Upper lobe of right lung (tissue), 1 donor: ENCODE data around the gene SUSD3. TPM values are rescaled to one million over a fixed set of nuclear protein-coding genes. Genes with fewer than 3 reads are reported as not detected.
A peak's percentile ranks its signal among the peaks of the same experiment; 100 is the strongest.

Experiments
- ATAC-seq: fragments of 200-7000 bp; cut with Tn5 transposase; one replicate; pipeline ENCODE4 v1.9.1; 2020; ENCODE audit warnings: mild to moderate bottlenecking, moderate library complexity
- DNase-seq: peaks from one replicate; pipeline ENCODE4 v3.0.0-alpha.2; 2020
- H3K27ac ChIP-seq: fragments of 200-600 bp; one replicate; pipeline ENCODE4 v1.8.0; 2022
- H3K27me3 ChIP-seq: fragments of 200-600 bp; one replicate; pipeline ENCODE4 v1.8.0; 2022; ENCODE audit warnings: mild to moderate bottlenecking
- H3K36me3 ChIP-seq: fragments of 200-600 bp; one replicate; pipeline ENCODE4 v1.8.0; 2022
- H3K4me1 ChIP-seq: fragments of 200-600 bp; one replicate; pipeline ENCODE4 v1.8.0; 2022
- H3K4me3 ChIP-seq: fragments of 200-600 bp; one replicate; pipeline ENCODE4 v1.8.0; 2022; ENCODE audit warnings: mild to moderate bottlenecking
- H3K9me3 ChIP-seq: fragments of 200-600 bp; one replicate; pipeline ENCODE4 v1.8.0; 2022
- intact Hi-C: fragments of 100-400 bp; cut with DNase I; formaldehyde crosslinking; loops from one replicate; pipeline ENCODE4 v1.11.0; 2022
- total RNA-seq: library from RNA; stranded (reverse); fragmentation: NEBNext Ultra II Directional; extraction: Animal tissue kit (Norgen Biotek cat#: 25700); gene quantifications from one replicate; pipeline ENCODE4 v1.2.1, GENCODE V29; 2021
- TF ChIP-seq, protein P1 (sequence below): fragments of 200-600 bp; IDR thresholded peaks from one replicate; pipeline ENCODE4 v1.8.0; 2022; ENCODE audit warnings: antibody characterized with exemption
- donor health status: DM: no; HTN: yes; CAD: no; lungs with severe emphysema.

SUSD3 gene
- total RNA-seq, 1 donor from 2014 or later = 4.8 TPM

DNA sequence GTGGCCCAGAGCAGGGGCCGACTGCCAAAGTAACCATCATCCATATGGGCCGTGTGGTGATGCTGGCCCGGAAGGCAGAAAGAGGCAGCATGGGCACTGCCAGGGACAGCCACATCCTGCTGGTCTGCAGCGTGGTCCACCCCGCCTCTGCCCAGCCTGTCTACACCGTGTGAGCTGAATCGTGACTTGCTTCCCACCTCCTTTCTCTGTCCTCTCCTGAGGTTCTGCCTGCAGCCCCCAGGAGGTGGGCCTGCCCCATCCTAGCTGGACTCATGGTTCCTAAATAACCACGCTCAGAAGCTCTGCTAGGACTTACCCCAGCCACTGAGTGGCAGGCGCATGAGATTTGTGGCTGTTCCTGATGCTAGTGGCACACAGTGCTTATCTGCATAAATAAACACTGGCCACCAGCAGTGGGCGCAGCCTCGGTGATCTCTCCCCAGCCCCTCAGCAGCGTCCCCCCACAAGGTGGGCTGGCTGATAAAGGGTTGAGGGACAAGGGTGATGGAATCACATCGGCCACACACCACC lies 22.6 kb upstream of the SUSD3 start:
- Histone ChIP-seq H3K4me1 (peaks cover 4% of the 10 kb centered on the region), H3K9me3 (no peaks in the 10 kb centered on the region), H3K4me3 (no peak overlapping the region), H3K27ac (no peak overlapping the region), H3K27me3 (no peaks in the 10 kb centered on the region), H3K36me3 (peaks cover 6% of the 10 kb centered on the region)
- intact Hi-C loops = no loop called here
- ATAC-seq = no peak
- DNase-seq = no peak
- TF ChIP-seq, protein P1, sequence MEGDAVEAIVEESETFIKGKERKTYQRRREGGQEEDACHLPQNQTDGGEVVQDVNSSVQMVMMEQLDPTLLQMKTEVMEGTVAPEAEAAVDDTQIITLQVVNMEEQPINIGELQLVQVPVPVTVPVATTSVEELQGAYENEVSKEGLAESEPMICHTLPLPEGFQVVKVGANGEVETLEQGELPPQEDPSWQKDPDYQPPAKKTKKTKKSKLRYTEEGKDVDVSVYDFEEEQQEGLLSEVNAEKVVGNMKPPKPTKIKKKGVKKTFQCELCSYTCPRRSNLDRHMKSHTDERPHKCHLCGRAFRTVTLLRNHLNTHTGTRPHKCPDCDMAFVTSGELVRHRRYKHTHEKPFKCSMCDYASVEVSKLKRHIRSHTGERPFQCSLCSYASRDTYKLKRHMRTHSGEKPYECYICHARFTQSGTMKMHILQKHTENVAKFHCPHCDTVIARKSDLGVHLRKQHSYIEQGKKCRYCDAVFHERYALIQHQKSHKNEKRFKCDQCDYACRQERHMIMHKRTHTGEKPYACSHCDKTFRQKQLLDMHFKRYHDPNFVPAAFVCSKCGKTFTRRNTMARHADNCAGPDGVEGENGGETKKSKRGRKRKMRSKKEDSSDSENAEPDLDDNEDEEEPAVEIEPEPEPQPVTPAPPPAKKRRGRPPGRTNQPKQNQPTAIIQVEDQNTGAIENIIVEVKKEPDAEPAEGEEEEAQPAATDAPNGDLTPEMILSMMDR = no peak

DNA sequence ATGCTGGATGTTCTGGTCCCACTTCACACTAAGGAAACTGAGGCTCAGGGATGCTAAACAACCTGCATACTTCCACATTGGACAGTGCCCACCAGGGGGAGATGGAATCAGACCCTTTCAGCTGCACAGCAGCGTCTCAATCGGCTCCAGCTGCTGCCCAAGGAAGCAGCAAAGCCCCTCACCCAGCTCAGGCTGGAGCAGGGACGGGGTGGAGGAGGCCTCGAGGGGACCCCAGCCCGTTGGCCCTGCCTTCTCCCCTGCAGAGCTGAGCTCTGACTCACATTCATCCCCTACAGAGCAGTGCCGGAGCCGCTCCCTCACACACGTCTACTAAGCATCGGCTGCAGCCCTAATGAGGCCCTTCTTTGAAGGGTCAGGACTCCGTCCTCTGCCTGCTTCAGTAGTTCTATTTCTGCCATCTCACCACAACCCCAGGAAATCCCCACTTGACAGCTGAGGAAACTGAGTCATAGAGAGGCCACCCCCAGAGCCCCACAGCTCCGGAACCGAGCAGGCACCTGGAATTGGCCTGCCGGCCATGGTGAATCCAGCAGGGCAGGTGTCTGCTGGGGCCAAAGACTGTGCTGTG lies 21.5 kb upstream of the SUSD3 start:
- no peaks in the 10 kb centered on the region for H3K9me3 ChIP-seq
- DNase-seq (no peak), ATAC-seq (no peak)
- H3K36me3 ChIP-seq = no peaks in the 10 kb centered on the region
- intact Hi-C loops = no loop called here
- H3K4me1 ChIP-seq = peaks cover 4% of the 10 kb centered on the region
- H3K27me3 ChIP-seq = no peaks in the 10 kb centered on the region
- no peak overlapping the region for H3K27ac ChIP-seq
- TF ChIP-seq, protein P1 = no peak
- H3K4me3 ChIP-seq = no peak overlapping the region

DNA sequence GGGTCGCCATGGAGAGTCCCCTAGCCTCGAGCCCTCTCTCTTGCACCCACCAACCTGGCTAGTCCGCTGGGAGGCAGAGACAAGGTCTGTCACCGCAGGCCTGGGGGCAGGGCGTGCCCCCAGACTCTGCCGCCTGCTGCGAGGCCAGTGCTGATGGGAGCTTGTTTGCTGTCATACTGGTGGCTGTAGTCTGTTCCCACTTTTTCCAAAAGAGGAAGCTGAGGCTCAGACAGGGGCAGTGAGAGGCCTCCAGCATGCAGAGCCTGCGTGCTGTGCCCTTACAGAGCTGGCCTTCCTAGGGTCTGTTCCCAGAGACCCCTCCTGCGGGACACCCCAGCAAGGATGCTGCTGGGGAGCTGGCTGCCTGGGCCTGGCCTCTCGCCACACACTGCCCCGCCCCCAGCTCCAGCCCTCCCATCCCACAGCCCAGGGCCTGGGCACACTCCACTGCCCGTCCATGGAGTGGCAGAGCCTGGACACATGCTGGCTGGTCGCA lies 21.0 kb upstream of the SUSD3 start:
- DNase-seq (no peak), ATAC-seq (peak; percentile 71)
- Histone ChIP-seq H3K4me3 (no peak overlapping the region), H3K9me3 (no peaks in the 10 kb centered on the region), H3K27ac (no peak overlapping the region), H3K27me3 (no peaks in the 10 kb centered on the region), H3K4me1 (no peaks in the 10 kb centered on the region), H3K36me3 (no peaks in the 10 kb centered on the region)
- TF ChIP-seq, protein P1 = no peak
- intact Hi-C loops = no loop called here

DNA sequence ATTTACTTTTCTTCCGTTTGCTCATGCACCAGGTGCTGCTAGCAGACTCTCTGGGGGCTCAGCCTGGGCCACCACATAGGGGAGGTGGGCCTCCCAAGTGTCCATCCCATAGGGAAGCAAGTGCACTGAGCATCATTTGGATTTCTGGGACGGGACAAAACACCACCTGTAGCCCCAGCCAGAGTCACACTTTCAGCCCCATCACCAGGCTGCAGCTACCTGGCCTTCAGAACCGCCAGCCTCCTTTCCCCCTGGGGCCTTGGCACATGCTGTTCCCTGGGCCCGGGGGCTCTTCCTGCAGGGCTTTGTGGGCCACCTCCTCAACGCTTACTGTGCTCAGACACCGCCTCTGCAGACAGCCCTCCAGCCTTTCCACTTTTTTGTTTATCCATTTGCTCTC lies 19.6 kb upstream of the SUSD3 start:
- H3K4me1 ChIP-seq = no peaks in the 10 kb centered on the region
- ATAC-seq = no peak
- no peak overlapping the region for H3K27ac ChIP-seq
- H3K27me3 ChIP-seq = no peaks in the 10 kb centered on the region
- H3K9me3 ChIP-seq = no peaks in the 10 kb centered on the region
- no peaks in the 10 kb centered on the region for H3K36me3 ChIP-seq
- TF ChIP-seq, protein P1 = no peak
- no peak overlapping the region for H3K4me3 ChIP-seq
- intact Hi-C loops = no loop called here
- no peak for DNase-seq

DNA sequence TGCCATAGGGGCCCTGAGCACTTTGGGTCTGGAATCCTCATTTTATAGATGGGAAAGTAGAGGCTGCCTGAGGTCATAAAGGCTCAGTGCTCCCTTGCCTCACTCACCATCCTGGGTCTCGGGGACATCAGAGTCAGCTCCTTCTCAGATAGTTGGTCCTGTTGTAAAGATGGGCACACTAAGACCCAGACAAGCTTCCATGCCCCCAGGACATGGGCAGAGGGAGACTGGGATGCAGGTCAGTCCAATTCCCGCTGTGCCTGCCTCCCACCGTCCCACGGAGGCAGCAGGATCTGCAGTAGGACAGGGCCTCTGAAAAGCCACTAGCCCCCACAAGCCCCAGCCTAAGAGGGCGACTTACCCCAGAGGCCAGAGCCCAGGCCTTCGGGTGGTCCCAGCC lies 19.0 kb upstream of the SUSD3 start:
- intact Hi-C loops = no loop called here
- Histone ChIP-seq H3K4me1 (no peaks in the 10 kb centered on the region), H3K4me3 (no peak overlapping the region), H3K36me3 (no peaks in the 10 kb centered on the region), H3K9me3 (no peaks in the 10 kb centered on the region), H3K27me3 (no peaks in the 10 kb centered on the region), H3K27ac (no peak overlapping the region)
- TF ChIP-seq, protein P1 = no peak
- DNase-seq (no peak), ATAC-seq (no peak)
